ENCODE results near the gene SPPL2A. TPM values are rescaled to one million over a fixed set of nuclear protein-coding genes. Genes with fewer than 3 reads are reported as not detected.

The SPPL2A gene
- total and polyA plus RNA-seq, 9 of the 15 experiments (the other 6 are each of a cell fraction or from before 2014, with no cell fraction given): 9.8 to 66.1 (median 38.0) TPM

DNA sequence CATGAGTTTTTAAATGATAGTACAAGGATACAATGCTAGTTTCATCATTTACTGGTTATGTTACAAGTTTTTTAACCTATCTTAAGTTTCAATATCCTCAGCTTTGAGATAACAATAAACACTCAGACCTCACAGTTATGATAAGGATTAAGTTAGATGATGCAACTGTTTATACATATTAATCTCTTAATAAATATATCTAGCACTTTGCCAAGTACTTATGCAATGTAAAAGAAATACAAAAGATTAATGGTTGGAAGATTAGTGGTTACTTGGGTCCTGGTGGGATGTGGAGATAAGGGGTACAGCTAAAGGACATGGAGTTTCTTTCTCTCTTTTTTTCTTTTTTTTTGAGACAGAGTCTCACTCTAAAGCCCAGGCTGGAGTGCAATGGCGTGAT lies 12.0 kb downstream of the SPPL2A start (continued):
- no peak for TF ChIP-seq ZNF764 (CRISPR knock-in tag; IDR thresholded peaks at IDR 0.05; ENCODE audit: low read depth)
- peak; percentile 33; the same call in 1 of the 2 replicates for TF ChIP-seq PML (IDR thresholded peaks at IDR 0.05; ENCODE audit: low read length)
- no peak for TF ChIP-seq ADNP (tag; IDR thresholded peaks at IDR 0.05)
- peak; percentile 80 for TF ChIP-seq MEIS2 (IDR thresholded peaks at IDR 0.05; ENCODE audit: partially characterized antibody)
- TF ChIP-seq SMARCA4 (IDR thresholded peaks at IDR 0.05): peak; percentile 87
- TF ChIP-seq, protein P1, sequence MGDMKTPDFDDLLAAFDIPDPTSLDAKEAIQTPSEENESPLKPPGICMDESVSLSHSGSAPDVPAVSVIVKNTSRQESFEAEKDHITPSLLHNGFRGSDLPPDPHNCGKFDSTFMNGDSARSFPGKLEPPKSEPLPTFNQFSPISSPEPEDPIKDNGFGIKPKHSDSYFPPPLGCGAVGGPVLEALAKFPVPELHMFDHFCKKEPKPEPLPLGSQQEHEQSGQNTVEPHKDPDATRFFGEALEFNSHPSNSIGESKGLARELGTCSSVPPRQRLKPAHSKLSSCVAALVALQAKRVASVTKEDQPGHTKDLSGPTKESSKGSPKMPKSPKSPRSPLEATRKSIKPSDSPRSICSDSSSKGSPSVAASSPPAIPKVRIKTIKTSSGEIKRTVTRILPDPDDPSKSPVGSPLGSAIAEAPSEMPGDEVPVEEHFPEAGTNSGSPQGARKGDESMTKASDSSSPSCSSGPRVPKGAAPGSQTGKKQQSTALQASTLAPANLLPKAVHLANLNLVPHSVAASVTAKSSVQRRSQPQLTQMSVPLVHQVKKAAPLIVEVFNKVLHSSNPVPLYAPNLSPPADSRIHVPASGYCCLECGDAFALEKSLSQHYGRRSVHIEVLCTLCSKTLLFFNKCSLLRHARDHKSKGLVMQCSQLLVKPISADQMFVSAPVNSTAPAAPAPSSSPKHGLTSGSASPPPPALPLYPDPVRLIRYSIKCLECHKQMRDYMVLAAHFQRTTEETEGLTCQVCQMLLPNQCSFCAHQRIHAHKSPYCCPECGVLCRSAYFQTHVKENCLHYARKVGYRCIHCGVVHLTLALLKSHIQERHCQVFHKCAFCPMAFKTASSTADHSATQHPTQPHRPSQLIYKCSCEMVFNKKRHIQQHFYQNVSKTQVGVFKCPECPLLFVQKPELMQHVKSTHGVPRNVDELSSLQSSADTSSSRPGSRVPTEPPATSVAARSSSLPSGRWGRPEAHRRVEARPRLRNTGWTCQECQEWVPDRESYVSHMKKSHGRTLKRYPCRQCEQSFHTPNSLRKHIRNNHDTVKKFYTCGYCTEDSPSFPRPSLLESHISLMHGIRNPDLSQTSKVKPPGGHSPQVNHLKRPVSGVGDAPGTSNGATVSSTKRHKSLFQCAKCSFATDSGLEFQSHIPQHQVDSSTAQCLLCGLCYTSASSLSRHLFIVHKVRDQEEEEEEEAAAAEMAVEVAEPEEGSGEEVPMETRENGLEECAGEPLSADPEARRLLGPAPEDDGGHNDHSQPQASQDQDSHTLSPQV (IDR thresholded peaks at IDR 0.05): no peak
- 0 out of 2 replicates have a peak, but pooled peaks have one; percentile 49 for TF ChIP-seq ZNF197 (CRISPR knock-in tag; IDR thresholded peaks at IDR 0.05; ENCODE audit: low read depth)
- no peak for TF ChIP-seq POLR2A (conservative IDR thresholded peaks at IDR 0.05)
- TF ChIP-seq, protein P2, sequence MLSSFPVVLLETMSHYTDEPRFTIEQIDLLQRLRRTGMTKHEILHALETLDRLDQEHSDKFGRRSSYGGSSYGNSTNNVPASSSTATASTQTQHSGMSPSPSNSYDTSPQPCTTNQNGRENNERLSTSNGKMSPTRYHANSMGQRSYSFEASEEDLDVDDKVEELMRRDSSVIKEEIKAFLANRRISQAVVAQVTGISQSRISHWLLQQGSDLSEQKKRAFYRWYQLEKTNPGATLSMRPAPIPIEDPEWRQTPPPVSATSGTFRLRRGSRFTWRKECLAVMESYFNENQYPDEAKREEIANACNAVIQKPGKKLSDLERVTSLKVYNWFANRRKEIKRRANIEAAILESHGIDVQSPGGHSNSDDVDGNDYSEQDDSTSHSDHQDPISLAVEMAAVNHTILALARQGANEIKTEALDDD (IDR thresholded peaks at IDR 0.05): peak; percentile 59; the same call in 1 of the 2 replicates
- peak; percentile 29; the same call in 1 of the 2 replicates for TF ChIP-seq KLF16 (IDR thresholded peaks at IDR 0.05)
- peak; percentile 18; the same call in 1 of the 2 replicates for TF ChIP-seq PTTG1 (tag; IDR thresholded peaks at IDR 0.05; ENCODE audit: low read depth)
- TF ChIP-seq ZNF586 (CRISPR knock-in tag; conservative IDR thresholded peaks at IDR 0.05): no peak
- TF ChIP-seq, protein P3, sequence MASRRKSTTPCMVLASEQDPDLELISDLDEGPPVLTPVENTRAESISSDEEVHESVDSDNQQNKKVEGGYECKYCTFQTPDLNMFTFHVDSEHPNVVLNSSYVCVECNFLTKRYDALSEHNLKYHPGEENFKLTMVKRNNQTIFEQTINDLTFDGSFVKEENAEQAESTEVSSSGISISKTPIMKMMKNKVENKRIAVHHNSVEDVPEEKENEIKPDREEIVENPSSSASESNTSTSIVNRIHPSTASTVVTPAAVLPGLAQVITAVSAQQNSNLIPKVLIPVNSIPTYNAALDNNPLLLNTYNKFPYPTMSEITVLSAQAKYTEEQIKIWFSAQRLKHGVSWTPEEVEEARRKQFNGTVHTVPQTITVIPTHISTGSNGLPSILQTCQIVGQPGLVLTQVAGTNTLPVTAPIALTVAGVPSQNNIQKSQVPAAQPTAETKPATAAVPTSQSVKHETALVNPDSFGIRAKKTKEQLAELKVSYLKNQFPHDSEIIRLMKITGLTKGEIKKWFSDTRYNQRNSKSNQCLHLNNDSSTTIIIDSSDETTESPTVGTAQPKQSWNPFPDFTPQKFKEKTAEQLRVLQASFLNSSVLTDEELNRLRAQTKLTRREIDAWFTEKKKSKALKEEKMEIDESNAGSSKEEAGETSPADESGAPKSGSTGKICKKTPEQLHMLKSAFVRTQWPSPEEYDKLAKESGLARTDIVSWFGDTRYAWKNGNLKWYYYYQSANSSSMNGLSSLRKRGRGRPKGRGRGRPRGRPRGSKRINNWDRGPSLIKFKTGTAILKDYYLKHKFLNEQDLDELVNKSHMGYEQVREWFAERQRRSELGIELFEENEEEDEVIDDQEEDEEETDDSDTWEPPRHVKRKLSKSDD (conservative IDR thresholded peaks at IDR 0.05; ENCODE audit: low read length): no peak
- no peak for TF ChIP-seq HOXB6 (CRISPR knock-in tag; IDR thresholded peaks at IDR 0.05; ENCODE audit: borderline replicate concordance)
- TF ChIP-seq SMARCC2 (IDR thresholded peaks at IDR 0.05; ENCODE audit: low read depth): peak; percentile 76; the same call in 1 of the 2 replicates
- TF ChIP-seq, protein P4, sequence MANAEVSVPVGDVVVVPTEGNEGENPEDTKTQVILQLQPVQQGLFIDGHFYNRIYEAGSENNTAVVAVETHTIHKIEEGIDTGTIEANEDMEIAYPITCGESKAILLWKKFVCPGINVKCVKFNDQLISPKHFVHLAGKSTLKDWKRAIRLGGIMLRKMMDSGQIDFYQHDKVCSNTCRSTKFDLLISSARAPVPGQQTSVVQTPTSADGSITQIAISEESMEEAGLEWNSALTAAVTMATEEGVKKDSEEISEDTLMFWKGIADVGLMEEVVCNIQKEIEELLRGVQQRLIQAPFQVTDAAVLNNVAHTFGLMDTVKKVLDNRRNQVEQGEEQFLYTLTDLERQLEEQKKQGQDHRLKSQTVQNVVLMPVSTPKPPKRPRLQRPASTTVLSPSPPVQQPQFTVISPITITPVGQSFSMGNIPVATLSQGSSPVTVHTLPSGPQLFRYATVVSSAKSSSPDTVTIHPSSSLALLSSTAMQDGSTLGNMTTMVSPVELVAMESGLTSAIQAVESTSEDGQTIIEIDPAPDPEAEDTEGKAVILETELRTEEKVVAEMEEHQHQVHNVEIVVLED (CRISPR knock-in tag; IDR thresholded peaks at IDR 0.05): no peak
- TF ChIP-seq, protein P5, sequence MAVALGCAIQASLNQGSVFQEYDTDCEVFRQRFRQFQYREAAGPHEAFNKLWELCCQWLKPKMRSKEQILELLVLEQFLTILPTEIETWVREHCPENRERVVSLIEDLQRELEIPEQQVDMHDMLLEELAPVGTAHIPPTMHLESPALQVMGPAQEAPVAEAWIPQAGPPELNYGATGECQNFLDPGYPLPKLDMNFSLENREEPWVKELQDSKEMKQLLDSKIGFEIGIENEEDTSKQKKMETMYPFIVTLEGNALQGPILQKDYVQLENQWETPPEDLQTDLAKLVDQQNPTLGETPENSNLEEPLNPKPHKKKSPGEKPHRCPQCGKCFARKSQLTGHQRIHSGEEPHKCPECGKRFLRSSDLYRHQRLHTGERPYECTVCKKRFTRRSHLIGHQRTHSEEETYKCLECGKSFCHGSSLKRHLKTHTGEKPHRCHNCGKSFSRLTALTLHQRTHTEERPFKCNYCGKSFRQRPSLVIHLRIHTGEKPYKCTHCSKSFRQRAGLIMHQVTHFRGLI (CRISPR knock-in tag; IDR thresholded peaks at IDR 0.05): no peak
- TF ChIP-seq EP400 (IDR thresholded peaks at IDR 0.05): peak; percentile 52; the same call in 1 of the 2 replicates
